ENCODE data around the gene PSKH1. TPM values are rescaled to one million over a fixed set of nuclear protein-coding genes. Genes with fewer than 3 reads are reported as not detected.
A peak's percentile ranks its signal among the peaks of the same experiment; 100 is the strongest.

PSKH1 gene
- total and polyA plus RNA-seq, 4 donors: 11.8 to 32.9 (median 21.2) TPM

- 63 to 73% methylated on average over 6 of the region's 6 CpGs for WGBS, 2 donors
- Histone ChIP-seq H3K4me1 (ENCODE audit: control insufficient read depth in 5 of 5, insufficient read depth in 5 of 5, low read length in 5 of 5) (peaks cover 0 to 14% (median 3%) of the 10 kb centered on the region in 5 donors), H3K9me3 (ENCODE audit: control insufficient read depth in 4 of 4, insufficient read depth in 3 of 4, low read length in 3 of 4) (no peaks in the 10 kb centered on the region), H3K27ac (ENCODE audit: low read depth in 1 of 2, low read length in 1 of 2) (peak overlapping the region; percentile 40 to 92), H3K27me3 (ENCODE audit: control insufficient read depth in 3 of 3, insufficient read depth in 3 of 3, low read length in 2 of 3) (no peaks in the 10 kb centered on the region), H3K4me3 (no peak overlapping the region), H3K36me3 (ENCODE audit: control insufficient read depth in 4 of 4, insufficient read depth in 4 of 4, low read length in 4 of 4) (peaks cover 0 to 26% (median 21%) of the 10 kb centered on the region in 4 donors), H3K9ac (ENCODE audit: insufficient read depth in 1 of 2, low read length in 2 of 2) (no peak overlapping the region)
- no peak for TF ChIP-seq CTCF (IDR thresholded peaks at IDR 0.05; ENCODE audit: control extremely low read depth, extremely low read depth)
- DNase-seq: no peak
- no peak for ATAC-seq (ENCODE audit: insufficient read depth, low FRiP score)
Observed at GRCh38 chr16:67917140-67917851, 24.2 kb downstream of the PSKH1 start.

GRCh38 chr16:67917852-67918236 is 24.8 kb downstream of the PSKH1 start:
- Histone ChIP-seq H3K9ac (ENCODE audit: insufficient read depth in 1 of 2, low read length in 2 of 2) (no peak overlapping the region), H3K27me3 (ENCODE audit: control insufficient read depth in 3 of 3, insufficient read depth in 3 of 3, low read length in 2 of 3) (no peaks in the 10 kb centered on the region), H3K27ac (ENCODE audit: low read depth in 1 of 2, low read length in 1 of 2) (peak overlapping the region; percentile 40 to 92), H3K36me3 (ENCODE audit: control insufficient read depth in 4 of 4, insufficient read depth in 4 of 4, low read length in 4 of 4) (peaks cover 0 to 28% (median 21%) of the 10 kb centered on the region in 4 donors), H3K4me1 (ENCODE audit: control insufficient read depth in 5 of 5, insufficient read depth in 5 of 5, low read length in 5 of 5) (peaks cover 0 to 15% (median 3%) of the 10 kb centered on the region in 5 donors), H3K9me3 (ENCODE audit: control insufficient read depth in 4 of 4, insufficient read depth in 3 of 4, low read length in 3 of 4) (no peaks in the 10 kb centered on the region), H3K4me3 (no peak overlapping the region)
- DNase-seq: no peak
- peak; percentile 35 for ATAC-seq (ENCODE audit: insufficient read depth, low FRiP score)
- TF ChIP-seq CTCF (IDR thresholded peaks at IDR 0.05; ENCODE audit: control extremely low read depth, extremely low read depth): no peak
- WGBS, 2 donors: 65 to 86% methylated on average over 4 of the region's 4 CpGs

GRCh38 chr16:67919622-67920221 is 26.7 kb downstream of the PSKH1 start:
- Histone ChIP-seq H3K36me3 (ENCODE audit: control insufficient read depth in 4 of 4, insufficient read depth in 4 of 4, low read length in 4 of 4) (peaks cover 0 to 29% (median 19%) of the 10 kb centered on the region in 4 donors), H3K9ac (ENCODE audit: insufficient read depth in 1 of 2, low read length in 2 of 2) (no peak overlapping the region), H3K27ac (ENCODE audit: low read depth in 1 of 2, low read length in 1 of 2) (peak overlapping the region in 1 of 2 donors; percentile 21), H3K27me3 (ENCODE audit: control insufficient read depth in 3 of 3, insufficient read depth in 3 of 3, low read length in 2 of 3) (no peaks in the 10 kb centered on the region), H3K9me3 (ENCODE audit: control insufficient read depth in 4 of 4, insufficient read depth in 3 of 4, low read length in 3 of 4) (no peaks in the 10 kb centered on the region), H3K4me1 (ENCODE audit: control insufficient read depth in 5 of 5, insufficient read depth in 5 of 5, low read length in 5 of 5) (peaks cover 0 to 16% (median 3%) of the 10 kb centered on the region in 5 donors), H3K4me3 (no peak overlapping the region)
- no peak for DNase-seq
- WGBS, 2 donors: 81 to 86% methylated on average over 6 of the region's 6 CpGs
- no peak for ATAC-seq (ENCODE audit: insufficient read depth, low FRiP score)
- TF ChIP-seq CTCF (IDR thresholded peaks at IDR 0.05; ENCODE audit: control extremely low read depth, extremely low read depth): no peak

All from lung (tissue), 12 donors.